SK-N-SH treated with all-trans-retinoic acid at 6 μM for 48 hours (cell line): ENCODE measurements around the gene BARX2.

Source experiments
- BACH2 ChIP-seq: fragments of 250-450 bp; sonication (Bioruptor Pico); IDR thresholded peaks from 2 replicates; pipeline ENCODE4 v1.9.0; 2021; ENCODE audit warnings: mild to moderate bottlenecking, borderline replicate concordance
- TF ChIP-seq, protein P1 (sequence below): fragments of 250-450 bp; sonication (Bioruptor Pico); IDR thresholded peaks from 2 replicates; pipeline ENCODE4 v1.8.0; 2020; ENCODE audit warnings: mild to moderate bottlenecking, moderate library complexity, borderline replicate concordance

DNA sequence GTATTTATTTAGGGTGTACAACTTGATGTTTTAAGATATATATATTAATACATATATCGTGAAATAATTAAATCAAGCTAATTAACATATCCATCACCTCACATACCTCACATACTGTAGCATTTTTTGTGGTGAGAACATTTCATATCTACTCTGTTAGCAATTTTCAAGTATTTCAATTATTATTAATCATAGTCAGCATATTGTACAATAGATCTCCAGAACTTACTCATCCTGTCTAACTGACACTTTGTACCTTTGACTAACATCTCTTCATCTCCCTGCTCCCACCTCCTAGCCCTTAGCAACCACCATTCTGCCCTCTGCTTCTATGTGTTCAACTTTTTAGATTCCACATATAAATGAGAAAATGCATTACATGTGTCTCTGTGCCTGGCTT lies 108.4 kb downstream of the BARX2 start:
- TF ChIP-seq BACH2 (CRISPR knock-in tag) = no peak
- TF ChIP-seq, protein P1, sequence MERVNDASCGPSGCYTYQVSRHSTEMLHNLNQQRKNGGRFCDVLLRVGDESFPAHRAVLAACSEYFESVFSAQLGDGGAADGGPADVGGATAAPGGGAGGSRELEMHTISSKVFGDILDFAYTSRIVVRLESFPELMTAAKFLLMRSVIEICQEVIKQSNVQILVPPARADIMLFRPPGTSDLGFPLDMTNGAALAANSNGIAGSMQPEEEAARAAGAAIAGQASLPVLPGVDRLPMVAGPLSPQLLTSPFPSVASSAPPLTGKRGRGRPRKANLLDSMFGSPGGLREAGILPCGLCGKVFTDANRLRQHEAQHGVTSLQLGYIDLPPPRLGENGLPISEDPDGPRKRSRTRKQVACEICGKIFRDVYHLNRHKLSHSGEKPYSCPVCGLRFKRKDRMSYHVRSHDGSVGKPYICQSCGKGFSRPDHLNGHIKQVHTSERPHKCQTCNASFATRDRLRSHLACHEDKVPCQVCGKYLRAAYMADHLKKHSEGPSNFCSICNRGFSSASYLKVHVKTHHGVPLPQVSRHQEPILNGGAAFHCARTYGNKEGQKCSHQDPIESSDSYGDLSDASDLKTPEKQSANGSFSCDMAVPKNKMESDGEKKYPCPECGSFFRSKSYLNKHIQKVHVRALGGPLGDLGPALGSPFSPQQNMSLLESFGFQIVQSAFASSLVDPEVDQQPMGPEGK (CRISPR knock-in tag) = no peak
